Fibroblast of lung (primary cell): Measurements from ENCODE around the gene ITPR3. TPM values are rescaled to one million over a fixed set of nuclear protein-coding genes. Genes with fewer than 3 reads are reported as not detected.

Experiments used
- DNase-seq, 2 donors: peaks; one replicate each; pipeline versions ENCODE4 v3.0.0 to v3.0.0-alpha.2; 2010; ENCODE audit warnings: low read depth in 2 of 2
- H2AFZ ChIP-seq: 2 replicates; pipeline ENCODE4 v1.5.1; 2012; ENCODE audit warnings: low read length, control low read depth, inconsistent platforms
- H3K27ac ChIP-seq: 2 replicates; pipeline ENCODE4 v1.5.1; 2011; ENCODE audit warnings: low read length, control low read depth; ENCODE audit not compliant: insufficient read depth
- H3K27me3 ChIP-seq: 2 replicates; pipeline ENCODE4 v1.5.1; 2011; ENCODE audit warnings: mild to moderate bottlenecking, low read length; ENCODE audit not compliant: control insufficient read depth, insufficient read depth
- H3K36me3 ChIP-seq: 2 replicates; pipeline ENCODE4 v1.5.1; 2011; ENCODE audit warnings: low read length; ENCODE audit not compliant: control insufficient read depth, insufficient read depth
- H3K4me1 ChIP-seq: 2 replicates; pipeline ENCODE4 v1.5.1; 2011; ENCODE audit warnings: low read length; ENCODE audit not compliant: control insufficient read depth, insufficient read depth; ENCODE audit errors: extremely low read depth
- H3K4me2 ChIP-seq: 2 replicates; pipeline ENCODE4 v1.5.1; 2011; ENCODE audit warnings: low read length, control low read depth; ENCODE audit not compliant: insufficient read depth; ENCODE audit errors: extremely low read depth
- H3K4me3 ChIP-seq, 4 experiments: fragments of 200-600 bp in 1 of 4; sonication (generic) in 1 of 4; replicated peaks in 1 of 4; 2 replicates each; pipeline ENCODE4 v1.5.1; 2011 to 2016; ENCODE audit warnings: low read length in 4 of 4, low read depth in 3 of 4, mild to moderate bottlenecking in 3 of 4, control low read depth in 2 of 4, inconsistent platforms in 1 of 4, mixed read lengths in 1 of 4; ENCODE audit not compliant: insufficient read depth in 1 of 4; ENCODE audit errors: control extremely low read depth in 1 of 4
- H3K79me2 ChIP-seq: 2 replicates; pipeline ENCODE4 v1.5.1; 2012; ENCODE audit warnings: mild to moderate bottlenecking, low read length, inconsistent platforms; ENCODE audit not compliant: control insufficient read depth, insufficient read depth
- H3K9ac ChIP-seq: 2 replicates; pipeline ENCODE4 v1.5.1; 2011; ENCODE audit warnings: mild to moderate bottlenecking, low read length, control low read depth; ENCODE audit not compliant: insufficient read depth
- H3K9me3 ChIP-seq: 2 replicates; pipeline ENCODE4 v1.5.1; 2012; ENCODE audit warnings: low read depth, low read length; ENCODE audit not compliant: control insufficient read depth, insufficient read depth
- H4K20me1 ChIP-seq: 2 replicates; pipeline ENCODE4 v1.5.1; 2011; ENCODE audit warnings: low read length; ENCODE audit not compliant: control insufficient read depth, insufficient read depth; ENCODE audit errors: extremely low read depth
- CTCF ChIP-seq, 2 donors: IDR thresholded peaks in 1 of 2; conservative IDR thresholded peaks in 1 of 2; 1 replicate in 1 of 2; 2 replicates in 1 of 2; pipeline ENCODE4 v1.5.1; 2011 to 2012; ENCODE audit warnings: low read length in 2 of 2, control low read depth in 1 of 2, inconsistent platforms in 1 of 2, low read depth in 1 of 2, mild to moderate bottlenecking in 1 of 2
- EZH2 ChIP-seq: IDR thresholded peaks from 2 replicates; pipeline ENCODE4 v1.5.1; 2012; ENCODE audit warnings: low read length, control low read depth, mild to moderate bottlenecking; ENCODE audit errors: missing control alignments
- polyA plus RNA-seq, 2 donors: library from polyadenylated mRNA; depleted of rRNA in 1 of 2; stranded (reverse) in 1 of 2; unstranded in 1 of 2; fragments of >200 nt; gene quantifications; 2 replicates each; pipeline ENCODE4 v1.2.1, GENCODE V29; 2011 to 2012; ENCODE audit warnings: missing spikeins in 1 of 2
- total RNA-seq: library from RNA; depleted of rRNA; stranded (reverse); fragments of >200 nt; gene quantifications from 2 replicates; pipeline ENCODE4 v1.2.1, GENCODE V29; 2014

The ITPR3 gene
- total and polyA plus RNA-seq, 2 donors (not counting 1 experiment from before 2014, with no cell fraction given), result 9.6 to 43.4 TPM

DNA sequence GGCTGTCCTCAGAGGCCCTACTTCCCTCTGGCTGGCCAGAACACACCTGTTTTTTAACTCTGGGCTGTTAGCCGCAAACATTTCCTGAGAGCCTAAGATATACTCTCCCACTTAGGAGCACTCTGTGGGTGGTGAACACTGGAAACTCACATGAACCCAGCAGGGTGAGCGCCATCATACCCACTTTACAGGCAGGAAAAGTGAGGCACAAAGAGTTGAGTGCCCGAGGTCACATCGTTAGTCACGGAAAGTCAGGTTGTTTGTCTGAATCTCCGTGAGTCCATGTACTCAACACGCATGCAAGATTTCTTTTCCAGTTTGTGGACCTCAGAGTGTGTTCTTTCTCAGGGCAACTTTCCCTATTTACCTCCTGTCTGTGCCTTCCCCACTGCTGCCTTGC, 43.0 kb upstream of the ITPR3 start:
- H3K9me3 ChIP-seq, result no peaks in the 10 kb centered on the region
- no peak overlapping the region for H3K9ac ChIP-seq
- H3K27me3 ChIP-seq, result no peaks in the 10 kb centered on the region
- H4K20me1 ChIP-seq, result no peaks in the 10 kb centered on the region
- DNase-seq, result no peak
- TF ChIP-seq EZH2 (no peak), CTCF (conservative IDR thresholded peaks at IDR 0.05 in 1 of 2, IDR thresholded peaks at IDR 0.05 in 1 of 2; ENCODE audit: low read depth in 1 of 2, low read length in 2 of 2) (no peak)
- H3K79me2 ChIP-seq, result peaks cover 26% of the 10 kb centered on the region
- H3K36me3 ChIP-seq, result peaks cover 16% of the 10 kb centered on the region
- peak overlapping the region; percentile 34 for H3K27ac ChIP-seq
- no peak overlapping the region for H2AFZ ChIP-seq
- H3K4me1 ChIP-seq, result peaks cover 3% of the 10 kb centered on the region
- H3K4me3 ChIP-seq, result peak overlapping the region in 1 of 4 experiments; percentile 89
- peak overlapping the region; percentile 58 for H3K4me2 ChIP-seq

DNA sequence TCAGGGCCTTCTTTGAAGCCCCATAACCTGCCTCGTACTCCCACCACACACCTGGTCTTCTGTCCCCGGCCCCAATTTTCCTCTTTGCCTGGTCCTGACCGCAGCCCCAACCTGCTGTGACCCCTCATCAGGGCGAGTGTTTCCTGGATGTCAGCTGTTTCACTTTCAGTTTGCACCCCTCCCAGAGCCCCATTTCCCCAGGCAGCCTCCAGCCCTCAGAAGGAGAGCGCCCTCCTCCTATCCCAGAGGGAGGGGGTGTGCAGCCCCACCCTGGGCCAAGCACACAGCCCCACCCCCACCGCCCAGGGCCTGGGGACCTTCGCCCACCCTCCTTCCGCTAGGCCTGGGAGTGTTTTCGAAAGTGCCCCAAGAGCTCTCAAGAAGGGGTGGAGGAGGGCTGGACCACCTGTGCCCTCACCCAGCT, 42.5 kb upstream of the ITPR3 start:
- Histone ChIP-seq H3K27ac (peak overlapping the region; percentile 34), H3K79me2 (peaks cover 26% of the 10 kb centered on the region), H3K27me3 (no peaks in the 10 kb centered on the region), H4K20me1 (no peaks in the 10 kb centered on the region), H3K9me3 (no peaks in the 10 kb centered on the region), H3K4me1 (peaks cover 3% of the 10 kb centered on the region), H3K9ac (peak overlapping the region; percentile 16), H3K36me3 (peaks cover 16% of the 10 kb centered on the region), H2AFZ (no peak overlapping the region), H3K4me3 (peak overlapping the region; percentile 5 to 97 (median 91)), H3K4me2 (peak overlapping the region; percentile 58)
- DNase-seq, result no peak
- TF ChIP-seq CTCF (conservative IDR thresholded peaks at IDR 0.05 in 1 of 2, IDR thresholded peaks at IDR 0.05 in 1 of 2; ENCODE audit: low read depth in 1 of 2, low read length in 2 of 2) (no peak), EZH2 (no peak)

DNA sequence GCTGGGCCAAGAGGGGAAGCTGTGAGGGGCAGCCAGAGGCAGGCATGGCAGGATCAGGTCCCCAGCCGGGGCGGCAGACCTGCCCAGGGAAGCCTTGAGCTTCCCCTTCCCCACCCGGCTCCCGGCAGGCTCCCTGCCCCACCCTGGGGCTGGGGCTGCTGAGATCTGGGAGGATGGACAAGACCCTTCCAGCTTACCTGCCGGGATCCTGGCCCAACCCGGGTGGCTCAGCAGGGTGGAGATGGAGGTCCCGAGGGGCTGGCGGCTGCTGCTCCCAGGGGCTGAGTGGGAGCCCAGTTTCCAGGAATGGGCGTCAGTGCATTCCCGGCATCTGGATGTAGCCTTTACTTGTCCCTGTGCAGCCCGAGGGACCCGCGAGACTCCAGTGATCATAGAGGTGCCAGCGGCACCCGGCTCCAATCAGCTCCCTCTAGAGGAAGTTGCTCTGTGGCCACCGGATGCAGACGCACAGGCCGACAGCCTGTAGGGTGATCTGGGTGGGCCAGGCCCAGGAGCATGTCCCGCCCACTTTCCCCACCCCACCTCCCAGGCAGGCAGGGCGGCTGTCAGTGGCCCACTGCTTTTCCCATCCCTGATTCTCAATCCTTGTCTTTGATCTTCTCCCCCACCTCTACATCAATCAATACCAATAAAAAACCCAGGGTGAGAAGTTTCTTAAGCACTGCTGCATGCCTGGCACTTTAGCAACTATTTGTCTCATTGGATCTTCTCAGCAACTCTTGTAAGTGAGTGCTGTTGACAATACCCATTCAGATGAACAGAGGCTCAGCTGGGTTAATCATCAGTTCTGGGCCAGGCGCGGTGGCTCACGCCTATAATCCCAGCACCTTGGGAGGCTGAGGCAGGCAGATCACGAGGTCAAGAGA, 41.1 kb upstream of the ITPR3 start, which contains the start of gene BAK1:
BAK1 (minus strand) TSS at position 449 of the 887 bp plus-strand sequence. CDS start 2,672 bp downstream, outside the sequence.
- H4K20me1 ChIP-seq, result no peaks in the 10 kb centered on the region
- DNase-seq, result peak; percentile 88 to 91
- H3K79me2 ChIP-seq, result peaks cover 26% of the 10 kb centered on the region
- H3K27ac ChIP-seq, result peak within 1 kb of the TSS; percentile 91
- H2AFZ ChIP-seq, result peak within 1 kb of the TSS; percentile 83
- H3K27me3 ChIP-seq, result no peaks in the 10 kb centered on the region
- H3K4me3 ChIP-seq, result peak within 1 kb of the TSS; percentile 75 to 97 (median 91)
- H3K4me1 ChIP-seq, result peaks cover 3% of the 10 kb centered on the region
- H3K36me3 ChIP-seq, result peaks cover 10% of the 10 kb centered on the region
- TF ChIP-seq CTCF (conservative IDR thresholded peaks at IDR 0.05 in 1 of 2, IDR thresholded peaks at IDR 0.05 in 1 of 2; ENCODE audit: low read depth in 1 of 2, low read length in 2 of 2) (peak; percentile 52 to 65), EZH2 (no peak)
- peak within 1 kb of the TSS; percentile 94 for H3K9ac ChIP-seq
- peak within 1 kb of the TSS; percentile 97 for H3K4me2 ChIP-seq
- H3K9me3 ChIP-seq, result no peaks in the 10 kb centered on the region
